HepG2 (cell line): ENCODE measurements around the gene CCNYL1. TPM values are rescaled to one million over a fixed set of nuclear protein-coding genes. Genes with fewer than 3 reads are reported as not detected.

Experiments
- CBX2 ChIP-seq, 2 experiments: fragments of 200-600 bp in 1 of 2; sonication (generic); formaldehyde crosslinking in 1 of 2; IDR thresholded peaks; 2 replicates each; pipeline versions ENCODE4 v1.7.0 to v1.8.1; 2018 to 2022; ENCODE audit warnings: low read depth in 2 of 2, low read length in 1 of 2, mild to moderate bottlenecking in 1 of 2, missing genetic modification reagents in 1 of 2
- CSRNP1 ChIP-seq: sonication (generic); formaldehyde crosslinking; IDR thresholded peaks from 2 replicates; pipeline ENCODE4 v1.8.1; 2023; ENCODE audit warnings: mild to moderate bottlenecking, missing genetic modification reagents
- ELF4 ChIP-seq: sonication (generic); formaldehyde crosslinking; IDR thresholded peaks from 2 replicates; pipeline ENCODE4 v1.5.0; 2020; ENCODE audit warnings: missing genetic modification reagents, mild to moderate bottlenecking, moderate library complexity, borderline replicate concordance
- FIP1L1 ChIP-seq: fragments of 200-400 bp; formaldehyde crosslinking; IDR thresholded peaks from 2 replicates; pipeline ENCODE4 v1.6.1; 2018; ENCODE audit warnings: low read depth, mild to moderate bottlenecking, low read length, moderate library complexity, borderline replicate concordance; ENCODE audit not compliant: insufficient read depth
- GATA4 ChIP-seq: sonication (generic); IDR thresholded peaks from 2 replicates; pipeline ENCODE4 v1.6.1; 2016; ENCODE audit warnings: antibody characterized with exemption, low read depth, borderline replicate concordance
- HOMEZ ChIP-seq: IDR thresholded peaks from 2 replicates; pipeline ENCODE4 v1.6.1; 2016; ENCODE audit warnings: low read depth
- IRF2 ChIP-seq: IDR thresholded peaks from 2 replicates; pipeline ENCODE4 v1.6.1; 2018; ENCODE audit warnings: missing genetic modification reagents, missing compliant biosample characterization
- MTF1 ChIP-seq: sonication (generic); formaldehyde crosslinking; IDR thresholded peaks from 2 replicates; pipeline ENCODE4 v1.5.0; 2020; ENCODE audit warnings: missing genetic modification reagents
- NRL ChIP-seq: sonication (generic); formaldehyde crosslinking; IDR thresholded peaks from 2 replicates; pipeline ENCODE4 v1.5.0; 2020; ENCODE audit warnings: missing genetic modification reagents, mild to moderate bottlenecking, moderate library complexity, borderline replicate concordance
- PATZ1 ChIP-seq: sonication (generic); formaldehyde crosslinking; IDR thresholded peaks from 2 replicates; pipeline ENCODE4 v1.4.0; 2020; ENCODE audit warnings: missing genetic modification reagents
- PHF8 ChIP-seq: sonication (generic); formaldehyde crosslinking; IDR thresholded peaks from 2 replicates; pipeline ENCODE4 v1.5.0; 2020; ENCODE audit warnings: missing genetic modification reagents
- RNF2 ChIP-seq: fragments of 450-650 bp; conservative IDR thresholded peaks from 2 replicates; pipeline ENCODE4 v1.6.1; 2016; ENCODE audit warnings: low read depth
- SP140L ChIP-seq: sonication (generic); formaldehyde crosslinking; IDR thresholded peaks from 2 replicates; pipeline ENCODE4 v1.4.0; 2020; ENCODE audit warnings: missing genetic modification reagents, borderline replicate concordance
- SRF ChIP-seq: IDR thresholded peaks from 2 replicates; pipeline ENCODE4 v1.6.1; 2011; ENCODE audit warnings: mild to moderate bottlenecking, low read depth, low read length, moderate library complexity
- SRSF1 ChIP-seq: fragments of 200-400 bp; formaldehyde crosslinking; optimal IDR thresholded peaks from 2 replicates; pipeline ENCODE3; 2017; ENCODE audit warnings: mild to moderate bottlenecking, low read depth, low read length, moderate library complexity
- SSRP1 ChIP-seq: IDR thresholded peaks from 2 replicates; pipeline ENCODE4 v1.6.1; 2016; ENCODE audit warnings: control low read depth
- THYN1 ChIP-seq: sonication (generic); formaldehyde crosslinking; IDR thresholded peaks from 2 replicates; pipeline ENCODE4 v1.8.1; 2023; ENCODE audit warnings: low read depth, mild to moderate bottlenecking, moderate library complexity, missing genetic modification reagents, borderline replicate concordance
- ZNF317 ChIP-seq: sonication (generic); formaldehyde crosslinking; IDR thresholded peaks from 2 replicates; pipeline ENCODE4 v1.5.0; 2020; ENCODE audit warnings: mild to moderate bottlenecking, missing genetic modification reagents
- ZNF576 ChIP-seq: sonication (generic); formaldehyde crosslinking; IDR thresholded peaks from 2 replicates; pipeline ENCODE4 v1.4.0; 2020; ENCODE audit warnings: mild to moderate bottlenecking, missing genetic modification reagents
- ZNF678 ChIP-seq: sonication (generic); formaldehyde crosslinking; IDR thresholded peaks from 2 replicates; pipeline ENCODE4 v1.4.0; 2020; ENCODE audit warnings: mild to moderate bottlenecking, missing genetic modification reagents
- ZNF746 ChIP-seq: sonication (generic); formaldehyde crosslinking; IDR thresholded peaks from 2 replicates; pipeline ENCODE4 v1.8.0; 2022; ENCODE audit warnings: mild to moderate bottlenecking, missing genetic modification reagents
- ZNF788 ChIP-seq: sonication (generic); formaldehyde crosslinking; IDR thresholded peaks from 2 replicates; pipeline ENCODE4 v1.5.0; 2020; ENCODE audit warnings: mild to moderate bottlenecking, missing genetic modification reagents, borderline replicate concordance
- ZNF850 ChIP-seq: sonication (generic); formaldehyde crosslinking; conservative IDR thresholded peaks from 2 replicates; pipeline ENCODE4 v1.9.0; 2021; ENCODE audit warnings: mild to moderate bottlenecking, missing genetic modification reagents
- polyA plus RNA-seq, 8 experiments: library from polyadenylated mRNA; depleted of rRNA in 3 of 8; stranded (reverse) in 7 of 8; unstranded in 1 of 8; fragments of >200 nt; fragmentation: Illumina TruSeq in 4 of 8; extraction: Trizol in 4 of 8; gene quantifications; 2 replicates each; pipeline versions ENCODE4 v1.2.1 to v1.2.3, GENCODE V29; 2011 to 2016; ENCODE audit warnings: low read depth in 4 of 8, missing spikeins in 1 of 8, mixed read lengths in 1 of 8; ENCODE audit not compliant: insufficient read depth in 1 of 8
- total RNA-seq, 5 experiments: library from RNA; depleted of rRNA; stranded (reverse); fragments of >200 nt; fragmentation: Illumina TruSeq; extraction: Trizol; gene quantifications; 2 replicates each; pipeline ENCODE4 v1.2.3, GENCODE V29; 2016; ENCODE audit warnings: low read depth in 1 of 5

The CCNYL1 gene
- total and polyA plus RNA-seq, 2 of the 13 experiments (the other 11 are each of a cell fraction or from before 2014, with no cell fraction given): 12.5 to 16.2 TPM

GRCh38 chr2:207734636-207735512, 23.4 kb downstream of the CCNYL1 start (continued):
- TF ChIP-seq ZNF317 (CRISPR knock-in tag): peak; percentile 75
- peak; percentile 85 for TF ChIP-seq HOMEZ (CRISPR knock-in tag)
- TF ChIP-seq IRF2: 0 out of 2 replicates have a peak, but pooled peaks have one; percentile 9
- TF ChIP-seq MTF1 (CRISPR knock-in tag): no peak
- no peak for TF ChIP-seq ELF4 (CRISPR knock-in tag)
- TF ChIP-seq PHF8 (CRISPR knock-in tag): no peak
- TF ChIP-seq ZNF850 (CRISPR knock-in tag): no peak
- TF ChIP-seq GATA4: peak; percentile 56; the same call in 1 of the 2 replicates
- 0 out of 2 replicates have a peak, but pooled peaks have one; percentile 20 for TF ChIP-seq SRF
- TF ChIP-seq THYN1 (CRISPR knock-in tag): no peak
- TF ChIP-seq CSRNP1 (CRISPR knock-in tag): no peak
- TF ChIP-seq ZNF576 (CRISPR knock-in tag): no peak
- no peak for TF ChIP-seq ZNF678 (CRISPR knock-in tag)
- no peak for TF ChIP-seq ZNF746
- no peak for TF ChIP-seq SRSF1
- no peak for TF ChIP-seq SSRP1 (CRISPR knock-in tag)
- TF ChIP-seq SP140L (CRISPR knock-in tag): no peak
- no peak for TF ChIP-seq NRL (CRISPR knock-in tag)
- no peak for TF ChIP-seq RNF2
- no peak for TF ChIP-seq FIP1L1
- TF ChIP-seq ZNF788 (CRISPR knock-in tag): no peak
- 0 out of 2 replicates have a peak, but pooled peaks have one; percentile 12 for TF ChIP-seq PATZ1 (CRISPR knock-in tag)
- TF ChIP-seq CBX2 (IDR thresholded peaks at IDR 0.05; ENCODE audit: low read depth, low read length): no peak
- no peak for TF ChIP-seq CBX2 (CRISPR knock-in tag; IDR thresholded peaks at IDR 0.05; ENCODE audit: low read depth)
